Panc1 (cell line): ENCODE data around the gene EML6. TPM values are rescaled to one million over a fixed set of nuclear protein-coding genes. Genes with fewer than 3 reads are reported as not detected.

ENCODE experiments used
- ATAC-seq: fragments of 200-7000 bp; cut with Tn5 transposase; 2 replicates; pipeline ENCODE4 v1.9.1; 2020; ENCODE audit warnings: mild to moderate bottlenecking, moderate library complexity
- BruUV-seq: library from RNA; stranded (reverse); fragments of 400-500 nt; replicated peaks from 2 replicates; lab custom pipeline; 2021; lab: Mats Ljungman, UMichigan
- CTCF ChIA-PET: fragments of 300-600 bp; sonication (Branson Sonifier 250); formaldehyde crosslinking; loops from one replicate; lab custom pipeline; 2022; ENCODE audit warnings: antibody characterized with exemption; lab: Charles Lee
- POLR2A ChIA-PET: fragments of 300-600 bp; sonication (Branson Sonifier 250); formaldehyde crosslinking; loops from one replicate; lab custom pipeline; 2022; ENCODE audit warnings: antibody characterized with exemption; lab: Charles Lee
- DNase-seq: peaks from one replicate; pipeline ENCODE4 v3.0.0-alpha.2; 2010; ENCODE audit warnings: low read depth, low spot score
- H3K27ac ChIP-seq: 2 replicates; pipeline ENCODE4 v1.5.1; 2011; ENCODE audit warnings: mild to moderate bottlenecking, low read length, inconsistent platforms
- H3K27me3 ChIP-seq: fragments of 200-500 bp; sonication (Bioruptor generic); 2 replicates; pipeline ENCODE4 v1.6.0; 2014; ENCODE audit warnings: low read length, inconsistent platforms; ENCODE audit not compliant: control insufficient read depth, insufficient read depth
- H3K36me3 ChIP-seq: fragments of 200-500 bp; sonication (Bioruptor generic); 2 replicates; pipeline ENCODE4 v1.5.1; 2014; ENCODE audit warnings: inconsistent platforms, mild to moderate bottlenecking, low read length, moderate library complexity; ENCODE audit not compliant: control insufficient read depth, insufficient read depth
- H3K4me1 ChIP-seq: 2 replicates; pipeline ENCODE4 v1.5.1; 2011; ENCODE audit warnings: inconsistent platforms, mild to moderate bottlenecking, low read length, moderate library complexity; ENCODE audit not compliant: control insufficient read depth, insufficient read depth
- H3K4me3 ChIP-seq, 2 experiments: 2 replicates each; pipeline ENCODE4 v1.5.1; 2011 to 2012; ENCODE audit warnings: low read depth in 2 of 2, low read length in 2 of 2, mild to moderate bottlenecking in 2 of 2, inconsistent platforms in 1 of 2, moderate library complexity in 1 of 2
- H3K9me3 ChIP-seq: fragments of 200-500 bp; sonication (Bioruptor generic); 2 replicates; pipeline ENCODE4 v1.5.1; 2014; ENCODE audit warnings: low read depth, mild to moderate bottlenecking, inconsistent platforms, low read length, moderate library complexity; ENCODE audit not compliant: control insufficient read depth, insufficient read depth
- POLR2AphosphoS5 ChIP-seq: IDR thresholded peaks from 2 replicates; pipeline ENCODE4 v1.6.1; 2012; ENCODE audit warnings: mild to moderate bottlenecking, low read depth, low read length, moderate library complexity
- SIN3A ChIP-seq: IDR thresholded peaks from 2 replicates; pipeline ENCODE4 v1.6.1; 2012; ENCODE audit warnings: low read depth, mild to moderate bottlenecking, low read length, moderate library complexity, borderline replicate concordance; ENCODE audit not compliant: insufficient read depth
- TCF7L2 ChIP-seq: IDR thresholded peaks from 2 replicates; pipeline ENCODE4 v1.6.1; 2011; ENCODE audit warnings: mild to moderate bottlenecking, low read depth, low read length, inconsistent platforms
- in situ Hi-C: cut with HindIII; loops from 2 replicates; pipeline ENCODE4 v1.10.0; 2016; ENCODE audit warnings: low sequenced_read_pairs, low pct_unique_long_range_greater_than_20kb
- intact Hi-C: fragments of 100-400 bp; cut with micrococcal nuclease; formaldehyde crosslinking; loops from one replicate; pipeline ENCODE4 v1.10.0; 2022; ENCODE audit not compliant: unreplicated experiment
- total RNA-seq: library from RNA; stranded (reverse); gene quantifications from one replicate; pipeline ENCODE4 v1.2.1, GENCODE V29; 2021; ENCODE audit not compliant: unreplicated experiment
- TF ChIP-seq, protein P1 (sequence below): fragments of 450-650 bp; IDR thresholded peaks from 2 replicates; pipeline ENCODE4 v1.5.1; 2017; ENCODE audit warnings: mild to moderate bottlenecking
- TF ChIP-seq, protein P2 (sequence below), 2 experiments: IDR thresholded peaks; 2 replicates each; pipeline ENCODE4 v1.6.1; 2011 to 2012; ENCODE audit warnings: low read depth in 2 of 2, control low read depth in 1 of 2, low read length in 1 of 2, mild to moderate bottlenecking in 1 of 2, moderate library complexity in 1 of 2; ENCODE audit not compliant: insufficient read depth in 1 of 2

EML6 gene
- total RNA-seq, 1 experiment from 2014 or later = 6.3 TPM

DNA sequence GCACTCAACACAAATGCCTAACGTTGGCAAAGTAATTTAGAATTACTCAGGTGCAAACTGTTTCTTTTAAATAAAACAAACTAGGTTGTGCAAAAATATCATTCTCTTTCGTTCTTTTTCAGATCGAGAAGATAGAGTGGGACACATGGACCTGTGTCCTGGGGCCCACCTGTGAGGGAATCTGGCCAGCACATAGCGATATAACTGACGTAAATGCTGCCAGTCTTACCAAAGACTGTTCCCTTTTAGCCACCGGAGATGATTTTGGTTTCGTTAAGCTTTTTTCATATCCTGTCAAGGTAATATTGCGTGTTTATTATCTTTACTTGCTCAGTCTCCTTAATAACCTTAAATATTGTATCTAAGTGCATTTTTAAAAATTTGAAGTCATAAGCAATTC lies 193.2 kb downstream of the EML6 start:
- no TSS peak for BruUV-seq
- no peaks in the 10 kb centered on the region for H3K36me3 ChIP-seq
- TF ChIP-seq POLR2AphosphoS5 (no peak), TCF7L2 (no peak), SIN3A (no peak)
- TF ChIP-seq, protein P1, sequence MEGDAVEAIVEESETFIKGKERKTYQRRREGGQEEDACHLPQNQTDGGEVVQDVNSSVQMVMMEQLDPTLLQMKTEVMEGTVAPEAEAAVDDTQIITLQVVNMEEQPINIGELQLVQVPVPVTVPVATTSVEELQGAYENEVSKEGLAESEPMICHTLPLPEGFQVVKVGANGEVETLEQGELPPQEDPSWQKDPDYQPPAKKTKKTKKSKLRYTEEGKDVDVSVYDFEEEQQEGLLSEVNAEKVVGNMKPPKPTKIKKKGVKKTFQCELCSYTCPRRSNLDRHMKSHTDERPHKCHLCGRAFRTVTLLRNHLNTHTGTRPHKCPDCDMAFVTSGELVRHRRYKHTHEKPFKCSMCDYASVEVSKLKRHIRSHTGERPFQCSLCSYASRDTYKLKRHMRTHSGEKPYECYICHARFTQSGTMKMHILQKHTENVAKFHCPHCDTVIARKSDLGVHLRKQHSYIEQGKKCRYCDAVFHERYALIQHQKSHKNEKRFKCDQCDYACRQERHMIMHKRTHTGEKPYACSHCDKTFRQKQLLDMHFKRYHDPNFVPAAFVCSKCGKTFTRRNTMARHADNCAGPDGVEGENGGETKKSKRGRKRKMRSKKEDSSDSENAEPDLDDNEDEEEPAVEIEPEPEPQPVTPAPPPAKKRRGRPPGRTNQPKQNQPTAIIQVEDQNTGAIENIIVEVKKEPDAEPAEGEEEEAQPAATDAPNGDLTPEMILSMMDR = no peak
- TF ChIP-seq, protein P2, sequence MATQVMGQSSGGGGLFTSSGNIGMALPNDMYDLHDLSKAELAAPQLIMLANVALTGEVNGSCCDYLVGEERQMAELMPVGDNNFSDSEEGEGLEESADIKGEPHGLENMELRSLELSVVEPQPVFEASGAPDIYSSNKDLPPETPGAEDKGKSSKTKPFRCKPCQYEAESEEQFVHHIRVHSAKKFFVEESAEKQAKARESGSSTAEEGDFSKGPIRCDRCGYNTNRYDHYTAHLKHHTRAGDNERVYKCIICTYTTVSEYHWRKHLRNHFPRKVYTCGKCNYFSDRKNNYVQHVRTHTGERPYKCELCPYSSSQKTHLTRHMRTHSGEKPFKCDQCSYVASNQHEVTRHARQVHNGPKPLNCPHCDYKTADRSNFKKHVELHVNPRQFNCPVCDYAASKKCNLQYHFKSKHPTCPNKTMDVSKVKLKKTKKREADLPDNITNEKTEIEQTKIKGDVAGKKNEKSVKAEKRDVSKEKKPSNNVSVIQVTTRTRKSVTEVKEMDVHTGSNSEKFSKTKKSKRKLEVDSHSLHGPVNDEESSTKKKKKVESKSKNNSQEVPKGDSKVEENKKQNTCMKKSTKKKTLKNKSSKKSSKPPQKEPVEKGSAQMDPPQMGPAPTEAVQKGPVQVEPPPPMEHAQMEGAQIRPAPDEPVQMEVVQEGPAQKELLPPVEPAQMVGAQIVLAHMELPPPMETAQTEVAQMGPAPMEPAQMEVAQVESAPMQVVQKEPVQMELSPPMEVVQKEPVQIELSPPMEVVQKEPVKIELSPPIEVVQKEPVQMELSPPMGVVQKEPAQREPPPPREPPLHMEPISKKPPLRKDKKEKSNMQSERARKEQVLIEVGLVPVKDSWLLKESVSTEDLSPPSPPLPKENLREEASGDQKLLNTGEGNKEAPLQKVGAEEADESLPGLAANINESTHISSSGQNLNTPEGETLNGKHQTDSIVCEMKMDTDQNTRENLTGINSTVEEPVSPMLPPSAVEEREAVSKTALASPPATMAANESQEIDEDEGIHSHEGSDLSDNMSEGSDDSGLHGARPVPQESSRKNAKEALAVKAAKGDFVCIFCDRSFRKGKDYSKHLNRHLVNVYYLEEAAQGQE (IDR thresholded peaks at IDR 0.05; ENCODE audit: insufficient read depth in 1 of 2, low read depth in 2 of 2, low read length in 1 of 2) = no peak
- ATAC-seq = no peak
- CTCF ChIA-PET = no interaction called here
- peaks cover 18% of the 10 kb centered on the region; the same call in 1 of the 2 replicates for H3K9me3 ChIP-seq
- H3K27me3 ChIP-seq = no peaks in the 10 kb centered on the region
- intact Hi-C loops = no loop called here
- in situ Hi-C loops = no loop called here
- H3K27ac ChIP-seq = no peak overlapping the region
- no peaks in the 10 kb centered on the region for H3K4me1 ChIP-seq
- DNase-seq = no peak
- POLR2A ChIA-PET = no interaction called here
- no peak overlapping the region for H3K4me3 ChIP-seq

DNA sequence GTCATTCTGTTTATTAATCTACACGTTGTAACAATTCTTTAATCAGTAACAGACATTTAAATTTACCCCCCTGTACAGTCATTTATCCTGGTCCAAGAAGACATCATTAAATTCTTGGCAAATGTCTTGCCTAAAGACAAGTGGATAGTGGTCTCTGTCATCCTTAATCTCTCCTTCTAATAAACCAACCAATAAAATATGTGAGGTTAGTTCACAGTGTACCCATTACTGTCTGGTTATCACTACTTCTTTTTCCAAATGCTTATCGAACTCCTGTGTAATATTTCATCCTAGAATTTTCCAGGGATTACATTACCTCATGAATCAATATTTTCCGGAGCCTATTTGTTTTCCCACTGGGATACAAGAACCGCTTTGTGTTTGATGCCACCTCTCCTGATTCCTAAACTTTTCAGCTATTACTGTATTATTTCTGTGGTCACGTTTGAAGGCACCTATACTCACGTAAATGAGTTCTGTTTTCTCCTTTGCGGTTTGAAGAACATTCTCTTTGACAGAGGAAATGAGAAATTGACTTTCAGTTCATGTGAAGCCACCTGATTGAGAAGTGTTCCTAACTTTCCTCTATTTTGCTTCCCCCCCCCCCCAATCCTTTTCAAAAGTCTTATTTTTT lies 195.3 kb downstream of the EML6 start:
- Histone ChIP-seq H3K4me1 (no peaks in the 10 kb centered on the region), H3K9me3 (peaks cover 22% of the 10 kb centered on the region; the same call in 1 of the 2 replicates), H3K4me3 (no peak overlapping the region), H3K27ac (no peak overlapping the region), H3K36me3 (no peaks in the 10 kb centered on the region), H3K27me3 (no peaks in the 10 kb centered on the region)
- intact Hi-C loops (no loop called here), in situ Hi-C loops (no loop called here)
- ChIA-PET POLR2A (no interaction called here), CTCF (no interaction called here)
- ATAC-seq = no peak
- TF ChIP-seq, protein P1 = no peak
- TF ChIP-seq SIN3A (no peak), POLR2AphosphoS5 (no peak), TCF7L2 (no peak)
- TF ChIP-seq, protein P2 (IDR thresholded peaks at IDR 0.05; ENCODE audit: insufficient read depth in 1 of 2, low read depth in 2 of 2, low read length in 1 of 2) = no peak
- BruUV-seq = no TSS peak
- DNase-seq = no peak
